Neural cell (in vitro differentiated cells): Measurements from ENCODE around the gene AGRN. TPM values are rescaled to one million over a fixed set of nuclear protein-coding genes. Genes with fewer than 3 reads are reported as not detected.

Source experiments
- H2AFZ ChIP-seq: fragments of 200-600, 300-800 bp; sonication (generic), shearing (Covaris generic); 2 replicates; pipeline ENCODE4 v1.6.0; 2014; ENCODE audit warnings: low read depth, mild to moderate bottlenecking, antibody characterized with exemption, low read length, moderate library complexity
- H3F3A ChIP-seq: fragments of 200-600 bp; shearing (Covaris generic); 2 replicates; pipeline ENCODE4 v1.6.1; 2016; ENCODE audit warnings: mild to moderate bottlenecking, moderate library complexity, mixed read lengths, antibody characterized with exemption, low read length; ENCODE audit not compliant: insufficient read depth, poor library complexity, severe bottlenecking
- H3K27ac ChIP-seq: fragments of 200-600, 300-800 bp; sonication (generic), shearing (Covaris generic); 2 replicates; pipeline ENCODE4 v1.5.1; 2014; ENCODE audit warnings: mild to moderate bottlenecking, low read length, moderate library complexity
- H3K27me3 ChIP-seq: fragments of 300-800, 200-600 bp; sonication (generic), shearing (Covaris generic); 2 replicates; pipeline ENCODE4 v1.6.0; 2014; ENCODE audit warnings: mild to moderate bottlenecking, low read depth, low read length, moderate library complexity; ENCODE audit not compliant: insufficient read depth
- H3K36me3 ChIP-seq: fragments of 300-800, 200-600 bp; sonication (generic), shearing (Covaris generic); 2 replicates; pipeline ENCODE4 v1.5.1; 2014; ENCODE audit warnings: mild to moderate bottlenecking, antibody characterized with exemption, low read length, moderate library complexity; ENCODE audit not compliant: insufficient read depth
- H3K4me2 ChIP-seq: fragments of 300-800, 200-600 bp; sonication (generic), shearing (Covaris generic); 2 replicates; pipeline ENCODE4 v1.6.0; 2014; ENCODE audit warnings: mild to moderate bottlenecking, low read length
- H3K4me3 ChIP-seq: fragments of 300-800, 200-600 bp; sonication (generic), shearing (Covaris generic); 2 replicates; pipeline ENCODE4 v1.5.1; 2014; ENCODE audit warnings: mild to moderate bottlenecking, low read length, moderate library complexity
- H3K79me2 ChIP-seq: fragments of 200-600 bp; shearing (Covaris generic); replicated peaks from 2 replicates; pipeline ENCODE4 v1.6.0; 2014; ENCODE audit warnings: mild to moderate bottlenecking, low read length, moderate library complexity; ENCODE audit not compliant: insufficient read depth
- H3K9ac ChIP-seq: fragments of 300-800, 200-600 bp; sonication (generic), shearing (Covaris generic); 2 replicates; pipeline ENCODE4 v1.6.1; 2016; ENCODE audit warnings: mild to moderate bottlenecking, low read length, mixed read lengths
- H3K9me2 ChIP-seq: fragments of 200-600 bp; shearing (Covaris generic); 2 replicates; pipeline ENCODE4 v1.6.1; 2016; ENCODE audit warnings: mild to moderate bottlenecking, low read length, mixed read lengths; ENCODE audit not compliant: insufficient read depth
- H3K9me3 ChIP-seq: fragments of 200-600, 300-800 bp; sonication (generic), shearing (Covaris generic); 2 replicates; pipeline ENCODE4 v1.6.1; 2016; ENCODE audit warnings: mild to moderate bottlenecking, mixed run types, low read length, moderate library complexity, mixed read lengths
- H4K20me1 ChIP-seq: fragments of 200-600 bp; shearing (Covaris generic); 2 replicates; pipeline ENCODE4 v1.6.1; 2016; ENCODE audit warnings: mild to moderate bottlenecking, mixed run types; ENCODE audit not compliant: insufficient read depth
- EP300 ChIP-seq: fragments of 450-650 bp; conservative IDR thresholded peaks from 2 replicates; pipeline ENCODE4 v1.6.1; 2014; ENCODE audit warnings: antibody characterized with exemption, mild to moderate bottlenecking, moderate library complexity; ENCODE audit not compliant: poor library complexity, severe bottlenecking
- EZH2 ChIP-seq: fragments of 200-600, 300-800 bp; shearing (Covaris generic), sonication (generic); IDR thresholded peaks from 2 replicates; pipeline ENCODE4 v1.6.1; 2014; ENCODE audit warnings: antibody characterized with exemption, low read length, borderline replicate concordance, mild to moderate bottlenecking; ENCODE audit not compliant: insufficient read depth, poor library complexity, severe bottlenecking
- MXI1 ChIP-seq: fragments of 450-650 bp; conservative IDR thresholded peaks from 2 replicates; pipeline ENCODE4 v1.6.1; 2014; ENCODE audit warnings: antibody characterized with exemption, mild to moderate bottlenecking; ENCODE audit not compliant: poor library complexity, severe bottlenecking
- POLR2AphosphoS5 ChIP-seq: IDR thresholded peaks from 2 replicates; pipeline ENCODE4 v1.6.1; 2012
- RAD21 ChIP-seq: fragments of 450-650 bp; conservative IDR thresholded peaks from 2 replicates; pipeline ENCODE4 v1.6.1; 2014; ENCODE audit warnings: antibody characterized with exemption, mild to moderate bottlenecking, moderate library complexity
- REST ChIP-seq: IDR thresholded peaks from 2 replicates; pipeline ENCODE4 v1.6.1; 2012; ENCODE audit warnings: borderline replicate concordance
- SMC3 ChIP-seq: fragments of 450-650 bp; conservative IDR thresholded peaks from 2 replicates; pipeline ENCODE4 v1.6.1; 2014; ENCODE audit warnings: antibody characterized with exemption, mild to moderate bottlenecking, moderate library complexity; ENCODE audit not compliant: poor library complexity
- TAF1 ChIP-seq: IDR thresholded peaks from 2 replicates; pipeline ENCODE4 v1.6.1; 2012; ENCODE audit warnings: low read depth
- polyA plus RNA-seq: library from polyadenylated mRNA; depleted of rRNA; stranded (reverse); fragments of >200 nt; gene quantifications from 2 replicates; pipeline ENCODE4 v1.2.3, GENCODE V29; 2014
- TF ChIP-seq, protein P1 (sequence below): fragments of 450-650 bp; IDR thresholded peaks from 2 replicates; pipeline ENCODE4 v1.5.1; 2014; ENCODE audit warnings: antibody characterized with exemption, mild to moderate bottlenecking, moderate library complexity; ENCODE audit not compliant: poor library complexity, severe bottlenecking

AGRN gene
- polyA plus RNA-seq, 1 donor from 2014 or later: 104 TPM

DNA sequence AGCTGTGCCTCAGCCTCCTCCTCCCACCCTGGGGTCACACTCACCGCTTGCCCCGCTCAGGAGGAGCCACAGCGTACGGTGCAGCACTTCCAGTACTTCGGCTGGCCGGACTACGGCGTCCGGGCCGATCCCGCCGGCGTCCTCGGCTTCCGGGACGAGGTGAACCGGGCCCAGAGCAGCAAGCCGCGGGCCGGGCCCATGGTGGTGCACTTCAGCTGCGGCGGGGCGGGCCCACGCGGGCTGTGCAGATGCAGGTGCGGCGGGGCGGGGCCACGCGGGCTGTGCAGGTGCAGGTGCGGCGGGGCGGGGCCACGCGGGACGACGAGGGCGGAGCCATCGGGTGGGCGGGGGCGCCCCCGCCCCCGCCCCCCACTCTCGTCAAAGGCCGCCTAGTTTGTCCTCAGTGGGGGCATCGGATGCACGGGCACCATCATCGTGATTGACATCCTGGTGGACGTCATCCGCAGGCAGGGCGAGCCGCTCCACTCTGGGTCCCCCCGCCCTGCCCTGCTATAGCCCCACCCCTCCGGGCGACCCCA lies 48.7 kb downstream of the AGRN start (continued):
- TF ChIP-seq, protein P1, sequence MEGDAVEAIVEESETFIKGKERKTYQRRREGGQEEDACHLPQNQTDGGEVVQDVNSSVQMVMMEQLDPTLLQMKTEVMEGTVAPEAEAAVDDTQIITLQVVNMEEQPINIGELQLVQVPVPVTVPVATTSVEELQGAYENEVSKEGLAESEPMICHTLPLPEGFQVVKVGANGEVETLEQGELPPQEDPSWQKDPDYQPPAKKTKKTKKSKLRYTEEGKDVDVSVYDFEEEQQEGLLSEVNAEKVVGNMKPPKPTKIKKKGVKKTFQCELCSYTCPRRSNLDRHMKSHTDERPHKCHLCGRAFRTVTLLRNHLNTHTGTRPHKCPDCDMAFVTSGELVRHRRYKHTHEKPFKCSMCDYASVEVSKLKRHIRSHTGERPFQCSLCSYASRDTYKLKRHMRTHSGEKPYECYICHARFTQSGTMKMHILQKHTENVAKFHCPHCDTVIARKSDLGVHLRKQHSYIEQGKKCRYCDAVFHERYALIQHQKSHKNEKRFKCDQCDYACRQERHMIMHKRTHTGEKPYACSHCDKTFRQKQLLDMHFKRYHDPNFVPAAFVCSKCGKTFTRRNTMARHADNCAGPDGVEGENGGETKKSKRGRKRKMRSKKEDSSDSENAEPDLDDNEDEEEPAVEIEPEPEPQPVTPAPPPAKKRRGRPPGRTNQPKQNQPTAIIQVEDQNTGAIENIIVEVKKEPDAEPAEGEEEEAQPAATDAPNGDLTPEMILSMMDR: no peak
- TF ChIP-seq MXI1: no peak

DNA sequence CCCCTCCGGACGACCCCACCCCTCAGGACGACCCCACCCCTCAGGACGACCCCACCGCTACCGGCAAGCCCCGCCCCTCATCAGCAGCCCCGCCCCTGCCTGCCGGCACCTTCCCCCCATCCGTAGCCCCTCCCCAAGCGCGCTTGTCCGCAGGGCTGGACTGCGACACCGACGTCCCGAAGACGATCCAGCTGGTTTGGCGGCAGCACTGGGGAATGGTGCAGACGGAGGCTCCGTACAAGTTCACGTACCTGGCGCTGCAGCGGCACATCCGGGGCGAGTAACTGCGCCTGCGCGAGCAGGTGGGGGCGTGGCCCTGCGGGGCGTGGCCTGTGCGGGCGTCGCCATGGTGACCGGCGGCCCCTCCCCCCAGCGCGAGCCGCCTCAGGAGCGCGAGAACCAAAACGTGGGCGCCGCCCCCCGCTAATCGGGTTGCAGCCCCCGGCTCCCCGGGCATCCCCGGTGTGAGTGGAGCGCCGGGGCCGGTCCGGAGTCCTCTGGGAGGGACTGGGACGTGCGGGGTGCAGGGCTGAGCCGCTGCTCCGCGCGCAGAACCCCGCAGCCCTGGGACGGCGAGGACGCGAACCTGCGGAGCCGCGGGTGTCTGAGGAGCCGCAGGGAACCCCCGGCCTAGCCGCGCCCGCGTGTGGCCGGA lies 49.3 kb downstream of the AGRN start:
- no peak overlapping the region for H3K27ac ChIP-seq
- TF ChIP-seq EZH2: no peak
- TF ChIP-seq, protein P1: no peak
- peak; percentile 38 for TF ChIP-seq REST
- peak; percentile 14 for TF ChIP-seq RAD21
- no peak for TF ChIP-seq SMC3
- peak; percentile 28 for TF ChIP-seq TAF1
- TF ChIP-seq POLR2AphosphoS5: peak; percentile 77
- TF ChIP-seq MXI1: peak; percentile 59
- TF ChIP-seq EP300: peak; percentile 25
- H3K9ac ChIP-seq: peak overlapping the region; percentile 60

More for the DNA sequence above, 49.3 kb downstream of the AGRN start:
- Histone ChIP-seq H4K20me1 (no peaks in the 10 kb centered on the region), H3K9me2 (no peaks in the 10 kb centered on the region), H3K79me2 (no peaks in the 10 kb centered on the region), H3K36me3 (no peaks in the 10 kb centered on the region), H3K4me2 (no peak overlapping the region), H3K9me3 (no peaks in the 10 kb centered on the region), H3F3A (no peaks in the 10 kb centered on the region), H2AFZ (no peak overlapping the region), H3K27me3 (no peaks in the 10 kb centered on the region), H3K4me3 (peak overlapping the region; percentile 79)
